Activated naive CD8-positive, alpha-beta T cell (primary cell): ENCODE results near the gene PLEKHM3.
A peak's percentile ranks its signal among the peaks of the same experiment; 100 is the strongest.

ENCODE experiments used
- H3K27ac Mint-ChIP-seq: one replicate; pipeline ENCODE4 v1.8.0; 2021; ENCODE audit warnings: mixed read lengths
- H3K27me3 Mint-ChIP-seq: one replicate; pipeline ENCODE4 v1.8.0; 2021; ENCODE audit warnings: mixed read lengths
- H3K36me3 Mint-ChIP-seq: one replicate; pipeline ENCODE4 v1.8.0; 2021; ENCODE audit warnings: mixed read lengths
- H3K4me1 Mint-ChIP-seq: one replicate; pipeline ENCODE4 v1.8.0; 2021; ENCODE audit warnings: low read depth, mixed read lengths
- H3K4me3 Mint-ChIP-seq: one replicate; pipeline ENCODE4 v1.8.0; 2021; ENCODE audit warnings: mild to moderate bottlenecking, mixed read lengths
- H3K9me3 Mint-ChIP-seq: one replicate; pipeline ENCODE4 v1.8.0; 2021; ENCODE audit warnings: low read depth, mixed read lengths

PLEKHM3 gene

GRCh38 chr2:208046686-208047085, 21.4 kb upstream of the PLEKHM3 start:
- Mint-ChIP-seq H3K27ac (no peak overlapping the region), H3K27me3 (peaks cover 12% of the 10 kb centered on the region), H3K4me1 (no peaks in the 10 kb centered on the region), H3K9me3 (no peaks in the 10 kb centered on the region), H3K4me3 (no peak overlapping the region), H3K36me3 (no peaks in the 10 kb centered on the region)

GRCh38 chr2:208042450-208042849, 17.1 kb upstream of the PLEKHM3 start:
- no peak overlapping the region for H3K27ac Mint-ChIP-seq
- peaks cover 6% of the 10 kb centered on the region for H3K27me3 Mint-ChIP-seq
- H3K36me3 Mint-ChIP-seq = no peaks in the 10 kb centered on the region
- no peak overlapping the region for H3K4me3 Mint-ChIP-seq
- H3K4me1 Mint-ChIP-seq = no peaks in the 10 kb centered on the region
- no peaks in the 10 kb centered on the region for H3K9me3 Mint-ChIP-seq

DNA sequence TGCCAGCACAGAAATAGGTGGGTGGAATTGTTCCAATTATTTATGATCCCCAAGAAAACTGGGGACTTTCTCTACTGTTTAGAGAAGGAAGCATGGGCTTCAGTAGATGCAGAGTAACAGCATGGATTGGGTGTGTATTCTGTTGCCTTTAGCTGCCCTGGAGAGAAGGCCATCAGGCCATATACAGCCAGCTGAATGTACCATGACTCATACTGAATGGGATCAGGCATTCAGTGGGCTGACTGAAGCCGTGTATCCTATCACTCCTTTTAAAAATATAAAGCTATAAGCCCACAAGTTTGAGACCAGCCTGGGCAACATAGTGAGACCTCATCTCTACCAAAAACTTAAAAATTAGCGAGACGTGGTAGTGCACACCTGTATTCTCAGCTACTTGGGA, 16.7 kb upstream of the PLEKHM3 start:
- no peak overlapping the region for H3K27ac Mint-ChIP-seq
- no peaks in the 10 kb centered on the region for H3K4me1 Mint-ChIP-seq
- H3K4me3 Mint-ChIP-seq = no peak overlapping the region
- no peaks in the 10 kb centered on the region for H3K9me3 Mint-ChIP-seq
- peaks cover 6% of the 10 kb centered on the region for H3K27me3 Mint-ChIP-seq
- no peaks in the 10 kb centered on the region for H3K36me3 Mint-ChIP-seq

GRCh38 chr2:208040199-208041171, 15.2 kb upstream of the PLEKHM3 start:
- no peaks in the 10 kb centered on the region for H3K36me3 Mint-ChIP-seq
- H3K27me3 Mint-ChIP-seq = peaks cover 4% of the 10 kb centered on the region
- H3K27ac Mint-ChIP-seq = no peak overlapping the region
- no peaks in the 10 kb centered on the region for H3K4me1 Mint-ChIP-seq
- no peaks in the 10 kb centered on the region for H3K9me3 Mint-ChIP-seq
- H3K4me3 Mint-ChIP-seq = no peak overlapping the region

DNA sequence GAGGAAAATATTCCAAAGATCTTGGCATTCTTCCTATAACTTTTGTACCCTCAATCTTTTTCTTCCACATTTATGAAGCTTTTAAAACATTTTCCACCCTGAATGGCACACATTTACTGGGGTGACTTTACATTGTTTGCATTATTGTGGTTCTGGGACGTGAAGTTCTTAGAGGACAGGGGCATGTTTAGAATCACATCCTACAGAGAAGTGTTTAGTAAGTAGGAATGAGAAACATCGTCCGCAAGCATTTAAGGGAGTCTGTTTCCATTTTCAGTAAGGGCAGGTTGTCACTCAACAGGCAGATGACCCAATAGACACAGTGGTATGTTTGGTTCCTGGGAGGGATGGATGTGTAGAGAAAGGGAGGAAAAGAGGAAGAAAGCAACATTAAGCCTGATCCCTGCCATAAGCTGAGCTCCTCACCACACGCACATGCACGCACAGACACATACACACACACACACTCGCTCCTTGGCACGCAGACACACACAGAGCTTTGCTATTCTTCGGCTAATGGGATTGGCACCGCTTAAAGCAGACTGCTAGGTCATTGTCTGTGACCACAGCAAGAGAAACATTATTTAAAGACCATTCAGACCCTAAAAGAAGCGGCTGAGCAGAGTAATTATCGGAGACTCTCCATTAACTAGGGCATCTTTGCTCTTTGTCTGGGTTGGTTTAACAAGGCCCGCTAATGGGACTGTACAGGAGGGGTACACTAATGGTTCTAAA, 14.2 kb upstream of the PLEKHM3 start:
- H3K27me3 Mint-ChIP-seq = peaks cover 4% of the 10 kb centered on the region
- H3K4me3 Mint-ChIP-seq = no peak overlapping the region
- no peaks in the 10 kb centered on the region for H3K9me3 Mint-ChIP-seq
- no peak overlapping the region for H3K27ac Mint-ChIP-seq
- H3K36me3 Mint-ChIP-seq = no peaks in the 10 kb centered on the region
- H3K4me1 Mint-ChIP-seq = no peaks in the 10 kb centered on the region

DNA sequence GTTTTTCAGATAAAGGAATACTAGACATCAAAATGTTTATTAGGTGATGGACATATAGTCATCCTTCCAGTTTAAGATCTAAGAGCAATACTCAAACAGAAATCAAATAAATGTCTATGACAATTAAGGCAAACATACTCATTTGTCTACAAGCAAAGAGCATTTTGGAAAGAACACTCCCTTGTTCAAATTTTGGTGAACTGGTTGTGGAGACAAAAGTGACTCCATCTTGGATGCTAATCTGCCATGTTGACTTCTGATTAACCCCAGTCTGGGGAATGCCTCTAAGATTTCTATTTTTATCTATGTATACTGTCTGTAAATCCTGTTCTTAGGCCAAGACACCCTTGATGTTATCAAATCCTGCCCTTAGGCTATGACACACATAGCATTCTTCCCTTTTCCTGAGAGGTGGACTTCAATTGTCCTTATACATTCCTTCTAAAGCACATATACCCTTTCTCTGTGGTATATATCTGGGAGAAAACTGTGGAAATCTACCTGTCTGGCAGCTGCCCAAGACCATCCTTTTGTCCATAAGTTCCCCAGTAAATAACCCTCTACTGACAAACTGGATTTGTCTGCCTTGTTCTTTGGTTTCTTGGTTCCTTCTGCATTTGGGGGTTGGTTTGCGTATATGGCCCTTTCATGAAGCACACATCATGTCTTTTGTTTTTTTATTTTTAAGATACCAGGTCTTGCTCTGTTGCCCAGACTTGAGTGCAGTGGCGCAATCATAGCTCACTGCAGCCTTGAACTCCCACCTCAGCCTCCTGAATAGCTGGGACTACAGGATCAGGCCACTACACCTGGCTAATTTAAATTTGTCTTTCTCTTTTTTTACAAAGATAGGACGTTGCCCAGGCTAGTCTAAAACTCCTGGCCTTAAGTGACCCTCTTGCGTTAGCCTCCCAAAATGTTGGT, 12.5 kb upstream of the PLEKHM3 start:
- no peaks in the 10 kb centered on the region for H3K9me3 Mint-ChIP-seq
- H3K27me3 Mint-ChIP-seq = peaks cover under 1% of the 10 kb centered on the region
- H3K36me3 Mint-ChIP-seq = no peaks in the 10 kb centered on the region
- no peak overlapping the region for H3K4me3 Mint-ChIP-seq
- no peak overlapping the region for H3K27ac Mint-ChIP-seq
- no peaks in the 10 kb centered on the region for H3K4me1 Mint-ChIP-seq

DNA sequence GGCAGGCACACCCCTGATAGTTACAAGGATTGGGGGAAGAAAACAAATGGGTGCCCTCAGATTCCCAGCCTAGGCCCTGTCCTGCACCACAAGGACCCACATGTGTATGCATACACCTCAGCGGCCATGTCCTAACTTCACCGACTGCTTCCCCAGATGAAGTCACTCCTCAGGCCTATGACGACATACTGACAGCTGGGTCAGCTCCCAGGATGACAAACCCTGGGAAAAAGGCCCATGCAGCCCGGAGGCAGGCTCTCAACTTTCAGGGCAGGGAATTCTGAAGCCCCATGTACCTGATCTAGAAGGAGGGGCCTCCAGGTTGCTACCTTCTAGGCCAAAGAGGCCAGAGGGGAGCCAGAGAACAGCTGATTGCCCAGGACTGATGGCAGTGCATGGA, 11.0 kb upstream of the PLEKHM3 start:
- no peaks in the 10 kb centered on the region for H3K27me3 Mint-ChIP-seq
- no peak overlapping the region for H3K4me3 Mint-ChIP-seq
- H3K36me3 Mint-ChIP-seq = no peaks in the 10 kb centered on the region
- no peaks in the 10 kb centered on the region for H3K9me3 Mint-ChIP-seq
- H3K27ac Mint-ChIP-seq = no peak overlapping the region
- H3K4me1 Mint-ChIP-seq = no peaks in the 10 kb centered on the region

DNA sequence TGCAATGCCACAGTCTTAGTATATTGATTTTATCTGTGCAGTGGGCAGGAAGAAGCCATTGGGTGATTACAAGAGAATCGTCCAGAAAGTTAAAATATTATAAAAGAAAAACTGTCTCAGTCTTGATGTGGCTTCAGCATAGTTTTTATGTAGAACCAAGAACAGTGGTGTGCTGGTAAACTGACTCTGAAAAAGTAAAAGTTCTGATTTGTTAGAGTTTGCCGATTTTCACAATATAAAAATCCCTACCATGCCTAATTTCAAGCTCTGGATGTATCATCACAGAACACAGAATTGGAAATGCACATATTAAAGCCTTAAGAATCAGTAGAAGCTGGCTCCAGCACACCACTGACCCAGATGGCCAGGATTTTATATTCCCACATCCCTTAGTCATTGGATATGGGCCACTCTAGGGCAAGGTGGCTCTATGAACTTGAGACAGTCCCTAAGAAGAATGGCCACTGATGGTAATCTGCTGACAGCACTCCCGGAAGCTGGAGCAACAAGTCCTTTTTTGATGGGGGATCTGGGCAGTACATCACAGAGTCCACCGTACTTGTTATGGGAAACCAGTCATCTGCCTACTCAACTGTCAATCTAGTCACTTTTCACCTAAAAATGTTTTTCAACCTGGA, 9.3 kb upstream of the PLEKHM3 start:
- Mint-ChIP-seq H3K4me3 (no peak overlapping the region), H3K36me3 (no peaks in the 10 kb centered on the region), H3K4me1 (no peaks in the 10 kb centered on the region), H3K27me3 (no peaks in the 10 kb centered on the region), H3K9me3 (no peaks in the 10 kb centered on the region), H3K27ac (no peak overlapping the region)

DNA sequence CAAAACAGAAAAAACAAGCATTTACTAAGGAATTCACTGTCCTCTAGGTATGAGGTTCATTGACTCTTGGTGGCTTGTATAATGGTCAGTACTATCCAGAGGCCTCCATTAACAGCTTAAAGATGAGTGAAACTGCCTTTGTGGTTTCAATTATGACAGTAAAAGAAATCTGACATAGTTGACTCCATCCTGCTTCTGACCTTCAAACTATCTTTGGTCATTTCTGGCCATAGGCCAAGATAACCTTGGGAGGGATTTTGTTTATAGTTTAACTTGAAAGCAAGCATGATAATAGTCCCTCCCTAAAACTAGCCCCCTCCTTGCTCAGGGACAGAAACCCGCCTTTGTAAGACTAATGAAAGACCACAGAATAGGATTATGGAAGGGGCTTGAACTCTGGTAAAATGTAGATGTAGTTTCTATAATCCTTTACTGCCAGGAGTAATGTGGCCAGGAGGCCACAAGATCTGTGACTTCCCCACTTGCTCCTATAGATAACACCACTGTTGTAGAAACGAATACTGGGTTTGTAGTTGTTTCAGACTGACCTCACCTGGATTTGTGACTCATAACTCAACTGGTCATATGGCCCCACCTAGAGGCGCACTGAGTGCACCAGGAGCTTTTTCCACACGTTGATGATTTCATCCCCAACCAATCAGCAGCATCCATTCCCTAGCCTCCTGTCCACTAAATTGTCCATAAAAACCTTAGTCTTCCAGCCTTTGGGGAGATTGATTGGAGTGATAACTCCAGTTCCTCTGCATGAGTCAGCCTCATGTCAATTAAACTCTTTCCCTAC, 8.6 kb upstream of the PLEKHM3 start:
- Mint-ChIP-seq H3K4me1 (no peaks in the 10 kb centered on the region), H3K9me3 (no peaks in the 10 kb centered on the region), H3K36me3 (no peaks in the 10 kb centered on the region), H3K27ac (no peak overlapping the region), H3K4me3 (no peak overlapping the region), H3K27me3 (no peaks in the 10 kb centered on the region)

DNA sequence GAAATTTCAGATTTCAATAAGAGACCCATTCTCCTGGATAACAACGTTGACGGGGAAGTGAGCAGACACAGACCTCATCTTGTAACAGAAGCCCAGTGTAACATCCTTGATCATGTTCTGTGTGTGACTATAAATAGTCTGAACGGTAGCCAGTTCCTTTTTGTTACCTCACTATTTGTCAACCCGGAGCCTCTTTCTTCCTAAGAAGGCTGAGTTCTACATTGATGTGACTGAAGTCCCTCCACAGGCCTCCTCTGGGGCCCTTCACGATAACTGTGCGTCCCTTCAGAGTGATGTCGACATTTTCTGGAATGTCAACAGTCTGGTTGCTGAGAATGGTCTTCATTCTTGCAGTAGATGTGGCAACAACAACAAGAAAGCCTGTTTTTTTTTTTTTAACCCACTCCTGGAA, 6.3 kb upstream of the PLEKHM3 start:
- H3K27me3 Mint-ChIP-seq = no peaks in the 10 kb centered on the region
- no peak overlapping the region for H3K27ac Mint-ChIP-seq
- H3K9me3 Mint-ChIP-seq = no peaks in the 10 kb centered on the region
- no peaks in the 10 kb centered on the region for H3K4me1 Mint-ChIP-seq
- H3K4me3 Mint-ChIP-seq = no peak overlapping the region
- H3K36me3 Mint-ChIP-seq = no peaks in the 10 kb centered on the region

GRCh38 chr2:208025814-208026184, 472 bp upstream of the PLEKHM3 start:
- Mint-ChIP-seq H3K4me1 (peaks cover 28% of the 10 kb centered on the region), H3K27ac (peak overlapping the region; percentile 91), H3K27me3 (no peaks in the 10 kb centered on the region), H3K36me3 (peaks cover 5% of the 10 kb centered on the region), H3K9me3 (no peaks in the 10 kb centered on the region), H3K4me3 (peak overlapping the region; percentile 97)

DNA sequence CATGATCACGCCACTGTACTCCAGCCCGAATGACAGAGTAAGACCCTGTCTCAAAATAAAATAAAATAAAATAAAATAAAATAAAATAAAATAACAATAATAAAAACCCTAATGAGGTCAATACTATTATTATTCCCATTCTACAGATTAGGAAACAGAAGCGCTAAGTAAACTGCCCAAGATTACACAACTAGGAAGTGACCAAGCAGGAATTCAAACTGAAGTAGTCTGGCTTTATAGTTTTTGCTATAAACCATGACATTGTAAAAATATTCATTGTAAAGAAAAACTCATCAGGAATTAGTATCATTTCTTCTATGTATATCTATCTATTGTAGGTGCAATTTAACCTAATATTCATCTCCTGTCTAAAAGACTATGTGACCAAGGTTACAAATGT, 1.2 kb downstream of the PLEKHM3 start:
- H3K4me3 Mint-ChIP-seq = no peak overlapping the region
- peaks cover 35% of the 10 kb centered on the region for H3K4me1 Mint-ChIP-seq

DNA sequence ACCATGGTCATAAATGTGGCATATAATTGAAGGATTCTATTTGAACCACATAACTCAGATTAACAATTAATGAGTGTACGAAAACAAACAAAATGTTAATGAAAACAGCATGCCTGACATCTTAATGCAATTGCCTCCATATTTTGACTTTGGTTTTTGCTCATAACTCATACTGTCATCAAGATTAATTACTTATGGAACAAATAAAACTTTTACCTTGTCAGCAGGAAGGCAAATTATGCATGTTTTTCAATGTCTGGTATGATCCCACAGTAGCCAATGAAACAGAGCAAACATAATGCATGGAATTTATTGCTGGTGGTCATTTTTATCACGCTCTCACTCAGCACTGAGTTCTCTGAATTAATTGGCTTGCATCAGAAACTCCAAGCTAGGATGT, 5.1 kb downstream of the PLEKHM3 start:
- no peak overlapping the region for H3K4me3 Mint-ChIP-seq
- no peaks in the 10 kb centered on the region for H3K27me3 Mint-ChIP-seq
- H3K27ac Mint-ChIP-seq = no peak overlapping the region
- H3K36me3 Mint-ChIP-seq = peaks cover 15% of the 10 kb centered on the region
- H3K9me3 Mint-ChIP-seq = no peaks in the 10 kb centered on the region
- peaks cover 41% of the 10 kb centered on the region for H3K4me1 Mint-ChIP-seq

More for the DNA sequence above, 1.2 kb downstream of the PLEKHM3 start:
- Mint-ChIP-seq H3K9me3 (no peaks in the 10 kb centered on the region), H3K36me3 (peaks cover 9% of the 10 kb centered on the region), H3K27me3 (no peaks in the 10 kb centered on the region), H3K27ac (no peak overlapping the region)
